C4-2B (cell line): ENCODE measurements around the gene NAV2.

ENCODE experiments used
- ZFX ChIP-seq: fragments of 450-650 bp; IDR thresholded peaks from 2 replicates; pipeline ENCODE4 v1.6.1; 2017
- TF ChIP-seq, protein P1 (sequence below): fragments of 450-650 bp; conservative IDR thresholded peaks from 2 replicates; pipeline ENCODE4 v1.5.1; 2017; ENCODE audit warnings: mild to moderate bottlenecking

DNA sequence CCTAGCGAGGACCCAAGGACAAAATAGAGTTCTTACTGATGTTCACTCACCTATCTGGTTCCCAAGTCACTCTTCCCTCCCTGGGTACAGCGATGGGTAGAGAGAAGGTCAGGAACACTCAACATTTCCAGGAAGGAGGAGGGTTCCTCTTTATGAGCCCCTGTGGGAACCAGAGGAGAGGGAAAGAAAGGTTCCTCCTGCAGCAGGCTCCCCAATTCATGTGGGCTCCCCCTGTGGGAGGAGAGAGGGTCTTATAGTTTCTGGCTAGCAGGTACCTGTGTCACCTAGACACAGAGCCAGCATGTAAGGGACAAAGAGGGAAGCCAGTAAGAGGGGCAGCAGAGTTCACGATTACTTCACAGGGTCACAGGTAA, 354.1 kb downstream of the NAV2 start:
- TF ChIP-seq, protein P1, sequence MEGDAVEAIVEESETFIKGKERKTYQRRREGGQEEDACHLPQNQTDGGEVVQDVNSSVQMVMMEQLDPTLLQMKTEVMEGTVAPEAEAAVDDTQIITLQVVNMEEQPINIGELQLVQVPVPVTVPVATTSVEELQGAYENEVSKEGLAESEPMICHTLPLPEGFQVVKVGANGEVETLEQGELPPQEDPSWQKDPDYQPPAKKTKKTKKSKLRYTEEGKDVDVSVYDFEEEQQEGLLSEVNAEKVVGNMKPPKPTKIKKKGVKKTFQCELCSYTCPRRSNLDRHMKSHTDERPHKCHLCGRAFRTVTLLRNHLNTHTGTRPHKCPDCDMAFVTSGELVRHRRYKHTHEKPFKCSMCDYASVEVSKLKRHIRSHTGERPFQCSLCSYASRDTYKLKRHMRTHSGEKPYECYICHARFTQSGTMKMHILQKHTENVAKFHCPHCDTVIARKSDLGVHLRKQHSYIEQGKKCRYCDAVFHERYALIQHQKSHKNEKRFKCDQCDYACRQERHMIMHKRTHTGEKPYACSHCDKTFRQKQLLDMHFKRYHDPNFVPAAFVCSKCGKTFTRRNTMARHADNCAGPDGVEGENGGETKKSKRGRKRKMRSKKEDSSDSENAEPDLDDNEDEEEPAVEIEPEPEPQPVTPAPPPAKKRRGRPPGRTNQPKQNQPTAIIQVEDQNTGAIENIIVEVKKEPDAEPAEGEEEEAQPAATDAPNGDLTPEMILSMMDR: no peak
- TF ChIP-seq ZFX: no peak
